HEK293 (cell line): ENCODE measurements around the gene PPP1R3F.

Source experiments
- REST ChIP-seq: fragments of 450-650 bp; formaldehyde crosslinking; IDR thresholded peaks from 2 replicates; pipeline ENCODE4 v1.5.1; 2016; ENCODE audit warnings: missing biosample characterization, missing genetic modification characterization
- SETDB1 ChIP-seq: IDR thresholded peaks from one replicate; pipeline ENCODE4 v1.6.1; 2017; ENCODE audit warnings: mild to moderate bottlenecking, low read length, moderate library complexity, mixed read lengths; ENCODE audit not compliant: insufficient read length
- ZBTB6 ChIP-seq: fragments of 450-650 bp; formaldehyde crosslinking; IDR thresholded peaks from 2 replicates; pipeline ENCODE4 v1.5.1; 2017; ENCODE audit warnings: missing biosample characterization, missing genetic modification characterization

GRCh38 chrX:49228185-49228584 is 41.4 kb upstream of the PPP1R3F start:
- TF ChIP-seq ZBTB6 (tag by site-specific recombination): no peak
- no peak for TF ChIP-seq REST (tag by site-specific recombination)
- no peak for TF ChIP-seq SETDB1
